Lower lobe of right lung (tissue), 2 donors: ENCODE results near the gene SPINK9. TPM values are rescaled to one million over a fixed set of nuclear protein-coding genes. Genes with fewer than 3 reads are reported as not detected.

Experiments used
- ATAC-seq, 2 donors: fragments of 200-7000 bp; cut with Tn5 transposase; one replicate each; pipeline ENCODE4 v1.9.1; 2020 to 2022; ENCODE audit warnings: mild to moderate bottlenecking in 2 of 2, moderate library complexity in 2 of 2
- DNase-seq: peaks from one replicate; pipeline ENCODE4 v3.0.0-alpha.2; 2020
- H3K27ac ChIP-seq: fragments of 200-600 bp; one replicate; pipeline ENCODE4 v1.8.0; 2022
- H3K27me3 ChIP-seq: fragments of 200-600 bp; one replicate; pipeline ENCODE4 v1.8.0; 2022; ENCODE audit warnings: low read depth
- H3K36me3 ChIP-seq: fragments of 200-600 bp; one replicate; pipeline ENCODE4 v1.8.0; 2022; ENCODE audit warnings: mild to moderate bottlenecking
- H3K4me1 ChIP-seq: fragments of 200-600 bp; one replicate; pipeline ENCODE4 v1.8.0; 2022
- H3K4me3 ChIP-seq: fragments of 200-600 bp; one replicate; pipeline ENCODE4 v1.8.0; 2022; ENCODE audit warnings: mild to moderate bottlenecking
- H3K9me3 ChIP-seq: fragments of 200-600 bp; one replicate; pipeline ENCODE4 v1.8.0; 2022
- intact Hi-C: fragments of 100-400 bp; cut with DNase I; formaldehyde crosslinking; loops from one replicate; pipeline ENCODE4 v1.11.0; 2022
- total RNA-seq: library from RNA; stranded (reverse); fragmentation: NEBNext Ultra II Directional; extraction: Animal tissue kit (Norgen Biotek cat#: 25700); gene quantifications from one replicate; pipeline ENCODE4 v1.2.1, GENCODE V29; 2021
- TF ChIP-seq, protein P1 (sequence below): fragments of 200-600 bp; IDR thresholded peaks from one replicate; pipeline ENCODE4 v1.8.0; 2022; ENCODE audit warnings: antibody characterized with exemption, mild to moderate bottlenecking
- donor health status: DM: no; HTN: yes; CAD: no; lungs with severe emphysema.

Gene SPINK9
- total RNA-seq, 1 donor from 2014 or later: not detected

DNA sequence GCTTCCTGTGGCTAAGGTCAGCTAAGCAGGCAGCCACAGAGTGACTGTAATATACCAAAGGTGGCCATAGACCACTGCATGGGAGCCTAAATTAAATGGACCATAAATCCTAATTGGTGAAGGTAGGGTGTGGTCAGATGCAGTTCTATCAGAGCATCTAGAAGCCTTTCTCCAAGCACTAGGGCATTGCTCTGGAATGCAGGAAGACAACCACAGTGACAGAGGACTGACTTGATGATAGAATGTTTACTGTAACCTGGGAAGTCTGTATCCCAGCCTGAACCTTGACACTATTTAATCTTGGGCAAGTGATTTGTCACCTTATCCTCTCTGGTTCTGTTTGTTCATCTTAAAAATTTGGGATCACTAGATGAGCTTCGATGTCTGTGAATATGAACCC, 50.7 kb downstream of the SPINK9 start:
- Histone ChIP-seq H3K9me3 (no peaks in the 10 kb centered on the region), H3K36me3 (peaks cover 10% of the 10 kb centered on the region), H3K27ac (no peak overlapping the region), H3K4me1 (peaks cover 38% of the 10 kb centered on the region), H3K4me3 (no peak overlapping the region), H3K27me3 (no peaks in the 10 kb centered on the region)
- TF ChIP-seq, protein P1, sequence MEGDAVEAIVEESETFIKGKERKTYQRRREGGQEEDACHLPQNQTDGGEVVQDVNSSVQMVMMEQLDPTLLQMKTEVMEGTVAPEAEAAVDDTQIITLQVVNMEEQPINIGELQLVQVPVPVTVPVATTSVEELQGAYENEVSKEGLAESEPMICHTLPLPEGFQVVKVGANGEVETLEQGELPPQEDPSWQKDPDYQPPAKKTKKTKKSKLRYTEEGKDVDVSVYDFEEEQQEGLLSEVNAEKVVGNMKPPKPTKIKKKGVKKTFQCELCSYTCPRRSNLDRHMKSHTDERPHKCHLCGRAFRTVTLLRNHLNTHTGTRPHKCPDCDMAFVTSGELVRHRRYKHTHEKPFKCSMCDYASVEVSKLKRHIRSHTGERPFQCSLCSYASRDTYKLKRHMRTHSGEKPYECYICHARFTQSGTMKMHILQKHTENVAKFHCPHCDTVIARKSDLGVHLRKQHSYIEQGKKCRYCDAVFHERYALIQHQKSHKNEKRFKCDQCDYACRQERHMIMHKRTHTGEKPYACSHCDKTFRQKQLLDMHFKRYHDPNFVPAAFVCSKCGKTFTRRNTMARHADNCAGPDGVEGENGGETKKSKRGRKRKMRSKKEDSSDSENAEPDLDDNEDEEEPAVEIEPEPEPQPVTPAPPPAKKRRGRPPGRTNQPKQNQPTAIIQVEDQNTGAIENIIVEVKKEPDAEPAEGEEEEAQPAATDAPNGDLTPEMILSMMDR: no peak
- intact Hi-C loops: no loop called here
- DNase-seq (no peak), ATAC-seq (no peak)

DNA sequence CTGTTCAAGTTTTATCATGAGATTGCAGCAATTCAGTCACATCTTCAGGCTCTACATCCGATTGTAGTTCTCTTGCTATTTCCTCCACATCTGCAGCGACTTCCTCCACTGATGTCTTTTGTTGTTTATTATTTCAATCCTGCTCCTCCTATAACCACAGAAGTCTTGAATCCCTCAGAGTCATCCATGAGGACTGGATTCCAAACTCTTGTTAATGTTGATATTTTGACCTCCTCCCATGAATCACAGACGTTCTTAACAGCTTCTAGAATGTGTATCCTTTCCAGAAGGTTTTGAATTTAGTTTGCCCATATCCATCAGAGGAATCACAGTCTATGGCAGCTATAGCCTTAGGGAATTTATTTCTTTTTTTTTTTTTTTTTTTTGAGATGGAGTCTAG, 52.0 kb downstream of the SPINK9 start:
- Histone ChIP-seq H3K4me3 (no peak overlapping the region), H3K27ac (no peak overlapping the region), H3K36me3 (peaks cover 10% of the 10 kb centered on the region), H3K27me3 (no peaks in the 10 kb centered on the region), H3K9me3 (no peaks in the 10 kb centered on the region), H3K4me1 (peaks cover 44% of the 10 kb centered on the region)
- intact Hi-C loops: no loop called here
- TF ChIP-seq, protein P1: no peak
- DNase-seq (no peak), ATAC-seq (no peak)

DNA sequence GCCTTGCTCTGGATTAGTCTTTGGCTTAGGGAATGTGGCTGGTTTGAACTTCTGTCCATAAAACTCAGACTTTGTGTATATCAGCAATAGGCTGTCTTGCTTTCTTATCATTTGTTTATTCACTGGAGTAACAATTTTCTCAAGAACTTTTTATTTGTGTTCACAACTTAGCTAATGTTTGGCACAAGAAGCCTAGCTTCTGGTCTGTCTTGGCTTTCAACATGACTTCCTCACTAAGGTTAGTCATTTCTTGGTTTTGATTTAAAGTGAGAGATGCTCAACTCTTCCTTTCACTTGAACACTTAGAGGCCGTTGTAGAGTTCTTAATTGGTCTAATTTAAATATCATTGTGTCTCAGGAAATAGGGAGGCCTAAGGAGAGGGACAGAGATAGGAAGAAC, 53.3 kb downstream of the SPINK9 start:
- DNase-seq (no peak), ATAC-seq (no peak)
- TF ChIP-seq, protein P1: no peak
- H3K27ac ChIP-seq: no peak overlapping the region
- peaks cover 40% of the 10 kb centered on the region for H3K4me1 ChIP-seq
- intact Hi-C loops: no loop called here
- H3K4me3 ChIP-seq: no peak overlapping the region
- H3K9me3 ChIP-seq: no peaks in the 10 kb centered on the region
- H3K27me3 ChIP-seq: no peaks in the 10 kb centered on the region
- H3K36me3 ChIP-seq: peaks cover 10% of the 10 kb centered on the region

Other genes starting within 250 kb of the SPINK9 start
- not detected for gene SPINK14, start 167.0 kb upstream of the SPINK9 start, total RNA-seq
- not detected for gene SPINK6, start 132.5 kb upstream of the SPINK9 start, total RNA-seq
- gene MARCOL, start 97.0 kb upstream of the SPINK9 start, total RNA-seq: not detected
- gene SPINK13, start 66.8 kb upstream of the SPINK9 start, total RNA-seq: not detected
- gene SPINK7, start 23.1 kb upstream of the SPINK9 start, total RNA-seq: not detected
- gene FBXO38, start 48.4 kb downstream of the SPINK9 start, total RNA-seq: 72.9 TPM